ENCODE measurements around the gene DTYMK. TPM values are rescaled to one million over a fixed set of nuclear protein-coding genes. Genes with fewer than 3 reads are reported as not detected.
"Not testable (repeated sequence)": the region's sequence is repeated elsewhere in the genome, so short reads cannot be mapped to it uniquely, and the experiment has no call there.

DTYMK gene
- polyA plus RNA-seq, 1 donor, result 24.8 TPM

GRCh38 chr2:241672243-241673188 lies 14.1 kb downstream of the DTYMK start:
- DNase-seq (ENCODE audit: low read depth), result no peak

DNA sequence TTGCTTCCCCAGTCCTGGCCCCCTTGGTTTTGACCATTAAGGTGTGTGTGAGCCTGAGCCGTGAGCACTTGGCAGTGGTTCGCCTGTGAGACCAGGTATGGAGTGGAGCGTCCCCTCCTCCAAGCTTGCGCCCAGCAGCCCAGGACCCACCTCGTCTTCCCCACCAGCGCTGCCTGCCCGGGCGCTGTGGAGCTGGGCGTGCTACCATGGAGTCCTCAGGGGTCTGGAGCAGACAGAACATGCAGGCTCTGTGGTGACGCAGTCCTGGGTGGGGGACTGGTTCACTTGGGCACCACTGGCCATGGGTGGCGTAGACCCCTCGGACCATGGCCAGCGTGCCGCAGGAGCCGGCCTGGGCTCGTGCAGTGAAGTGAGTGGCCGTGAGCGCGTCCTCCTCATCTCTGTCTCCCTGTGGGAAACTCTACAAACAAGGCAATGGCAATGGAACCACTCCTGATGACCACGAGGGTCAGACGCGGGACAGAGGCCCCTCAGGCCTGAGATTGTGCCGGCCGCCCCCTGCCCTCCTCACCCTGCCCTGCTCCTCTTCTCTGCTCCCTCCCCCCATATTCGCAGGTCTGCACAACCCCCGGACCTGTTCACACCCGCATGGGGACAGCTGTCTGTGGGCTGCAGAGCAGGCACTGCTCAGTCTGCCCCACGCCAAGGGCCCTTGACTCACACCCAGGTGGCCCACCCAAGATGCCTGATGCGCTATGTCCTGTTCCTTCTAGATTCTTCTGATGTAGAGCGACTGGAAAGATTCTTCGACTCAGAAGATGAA lies 15.0 kb downstream of the DTYMK start:
- DNase-seq (ENCODE audit: low read depth), result no peak

- no peak for DNase-seq (ENCODE audit: low read depth)
Observed at GRCh38 chr2:241670333-241671110, 16.1 kb downstream of the DTYMK start.

DNA sequence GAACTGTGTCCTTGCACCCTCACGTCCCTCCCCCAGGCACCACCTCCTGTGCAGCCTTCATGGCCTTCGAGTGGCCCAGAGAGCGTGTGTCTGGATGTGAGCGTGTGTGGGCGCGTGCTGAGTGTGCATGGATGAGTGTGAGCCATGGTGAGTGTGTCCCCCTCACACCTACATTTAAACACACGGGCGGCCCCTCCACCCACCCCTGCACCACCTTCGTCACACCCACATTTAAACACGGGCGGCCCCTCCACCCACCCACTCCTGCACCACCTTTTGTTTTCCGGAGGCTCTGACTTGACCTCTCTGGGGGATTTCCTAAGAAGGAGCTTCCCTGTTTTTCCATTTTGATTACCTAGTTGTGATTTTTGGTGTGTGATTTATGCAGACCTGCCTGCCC lies 17.8 kb downstream of the DTYMK start:
- no peak for DNase-seq (ENCODE audit: low read depth)

DNA sequence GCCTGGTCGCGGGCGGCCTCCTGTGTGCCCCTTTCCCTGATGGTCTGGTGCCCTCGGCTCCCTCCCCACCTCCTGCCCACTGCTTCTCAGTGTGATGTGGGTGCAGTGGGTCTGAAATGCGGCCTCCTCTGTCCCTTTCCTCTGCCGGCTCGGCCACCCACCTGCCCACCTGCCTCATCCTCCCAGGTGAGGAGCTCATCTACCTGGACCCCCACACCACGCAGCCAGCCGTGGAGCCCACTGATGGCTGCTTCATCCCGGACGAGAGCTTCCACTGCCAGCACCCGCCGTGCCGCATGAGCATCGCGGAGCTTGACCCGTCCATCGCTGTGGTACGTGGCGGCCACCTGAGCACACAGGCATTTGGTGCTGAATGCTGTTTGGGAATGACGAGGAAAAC lies 18.3 kb downstream of the DTYMK start:
- no peak for DNase-seq (ENCODE audit: low read depth)

DNA sequence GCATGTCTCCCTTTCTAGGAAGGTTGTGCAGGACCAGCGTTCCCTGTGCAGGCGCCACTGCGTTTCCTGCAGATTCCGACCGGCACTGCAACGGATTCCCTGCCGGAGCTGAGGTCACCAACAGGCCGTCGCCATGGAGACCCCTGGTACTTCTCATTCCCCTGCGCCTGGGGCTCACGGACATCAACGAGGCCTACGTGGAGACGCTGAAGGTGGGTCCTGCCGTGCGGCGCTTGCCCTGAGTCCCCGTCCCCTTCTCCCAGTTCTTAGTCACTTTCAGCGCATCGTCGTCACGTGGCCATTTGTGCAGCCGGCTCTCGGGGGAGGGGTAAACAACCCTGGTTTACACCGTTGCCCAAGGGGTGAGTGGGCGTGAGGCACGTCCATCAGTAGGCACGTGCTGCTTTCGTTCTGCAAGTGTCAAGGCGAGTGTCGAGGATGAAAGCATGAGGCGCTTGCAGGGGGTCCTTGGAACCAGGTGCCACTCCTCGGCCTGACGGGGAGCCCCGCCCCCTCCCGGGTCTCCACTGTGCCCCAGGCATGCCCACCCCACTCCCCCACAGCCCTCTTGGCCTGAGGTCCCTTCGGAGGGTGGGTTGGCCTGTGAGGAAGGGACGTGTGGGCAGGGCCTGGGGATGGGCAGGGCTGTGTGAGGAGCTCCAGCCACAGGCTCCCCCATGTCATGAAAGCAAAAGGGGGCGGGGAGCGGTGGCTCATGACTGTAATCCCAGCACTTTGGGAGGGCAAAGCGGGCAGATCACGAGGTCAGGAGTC lies 19.8 kb downstream of the DTYMK start:
- no peak for DNase-seq (ENCODE audit: low read depth)

DNA sequence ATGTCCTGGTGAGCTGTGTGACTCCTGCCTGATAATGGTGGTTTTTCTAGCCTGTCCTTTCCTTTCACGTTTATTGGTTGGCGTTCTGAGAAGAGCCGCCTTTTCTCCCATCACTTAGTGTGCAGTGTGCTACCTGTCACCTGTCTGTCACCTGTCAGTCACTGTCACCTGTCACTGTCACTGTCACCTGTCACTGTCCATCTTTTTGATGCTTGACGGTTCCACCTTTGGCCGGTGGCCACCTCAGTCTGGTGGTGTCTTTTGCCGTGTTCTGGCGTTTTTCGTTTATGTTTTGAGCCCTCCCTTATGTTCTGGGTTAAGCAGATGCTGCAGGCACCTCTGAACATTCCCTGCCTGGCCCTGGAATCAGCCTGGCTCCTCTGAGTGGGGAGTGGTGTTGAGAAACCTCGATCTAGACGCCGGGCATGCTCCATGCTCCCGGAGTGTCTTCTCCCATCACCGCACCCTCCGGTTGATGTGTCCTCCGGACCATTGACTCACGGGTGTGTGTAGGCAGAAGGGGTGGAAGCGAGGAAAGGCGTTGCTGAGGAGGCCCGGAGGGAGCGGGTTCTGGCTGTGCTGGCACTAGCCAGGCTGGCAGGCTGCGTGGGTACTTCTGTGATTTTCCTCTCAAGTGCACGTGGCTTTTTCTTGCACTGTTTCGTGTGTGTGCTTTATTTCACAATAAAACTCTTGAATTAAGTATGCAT lies 20.7 kb downstream of the DTYMK start:
- DNase-seq (ENCODE audit: low read depth), result no peak

GRCh38 chr2:241662731-241663130 lies 23.9 kb downstream of the DTYMK start:
- DNase-seq (ENCODE audit: low read depth), result not testable (repeated sequence)

- no peak for DNase-seq (ENCODE audit: low read depth)
Observed at GRCh38 chr2:241660593-241661213, 25.9 kb downstream of the DTYMK start.

DNA sequence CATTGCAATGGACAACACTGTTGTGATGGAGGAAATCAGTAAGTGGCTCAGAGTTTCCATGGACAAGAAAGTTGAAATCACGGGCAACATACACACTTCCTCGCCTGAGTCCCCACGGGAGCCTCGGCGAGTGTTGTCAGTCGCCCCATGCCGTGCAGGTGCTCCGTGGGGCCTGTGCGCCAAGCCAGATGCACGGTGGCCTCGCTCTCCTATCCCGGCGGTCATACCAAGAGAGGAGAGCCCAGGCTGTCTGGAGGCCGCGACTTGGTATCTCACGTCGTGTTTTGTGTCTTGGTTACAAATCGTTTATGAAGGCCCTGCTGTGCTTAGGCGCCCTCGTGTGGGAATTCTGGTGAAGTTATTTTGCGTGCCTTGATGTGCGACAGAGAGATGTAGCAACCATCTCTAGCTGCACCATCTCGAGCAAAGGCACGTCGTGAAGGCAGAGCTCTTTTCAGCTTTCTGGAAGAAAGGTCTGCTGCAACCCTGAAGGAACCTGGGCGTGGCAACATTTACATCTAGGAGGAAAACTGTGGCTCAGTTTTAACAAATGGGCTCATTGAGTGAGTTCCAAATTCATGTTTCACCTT lies 27.4 kb downstream of the DTYMK start:
- peak; percentile 49 for DNase-seq (ENCODE audit: low read depth)

GRCh38 chr2:241658296-241658695 lies 28.3 kb downstream of the DTYMK start:
- DNase-seq (ENCODE audit: low read depth), result no peak

GRCh38 chr2:241657786-241658254 lies 28.8 kb downstream of the DTYMK start:
- no peak for DNase-seq (ENCODE audit: low read depth)

- no peak for DNase-seq (ENCODE audit: low read depth)
Observed at GRCh38 chr2:241656190-241656741, 30.3 kb downstream of the DTYMK start.

DNA sequence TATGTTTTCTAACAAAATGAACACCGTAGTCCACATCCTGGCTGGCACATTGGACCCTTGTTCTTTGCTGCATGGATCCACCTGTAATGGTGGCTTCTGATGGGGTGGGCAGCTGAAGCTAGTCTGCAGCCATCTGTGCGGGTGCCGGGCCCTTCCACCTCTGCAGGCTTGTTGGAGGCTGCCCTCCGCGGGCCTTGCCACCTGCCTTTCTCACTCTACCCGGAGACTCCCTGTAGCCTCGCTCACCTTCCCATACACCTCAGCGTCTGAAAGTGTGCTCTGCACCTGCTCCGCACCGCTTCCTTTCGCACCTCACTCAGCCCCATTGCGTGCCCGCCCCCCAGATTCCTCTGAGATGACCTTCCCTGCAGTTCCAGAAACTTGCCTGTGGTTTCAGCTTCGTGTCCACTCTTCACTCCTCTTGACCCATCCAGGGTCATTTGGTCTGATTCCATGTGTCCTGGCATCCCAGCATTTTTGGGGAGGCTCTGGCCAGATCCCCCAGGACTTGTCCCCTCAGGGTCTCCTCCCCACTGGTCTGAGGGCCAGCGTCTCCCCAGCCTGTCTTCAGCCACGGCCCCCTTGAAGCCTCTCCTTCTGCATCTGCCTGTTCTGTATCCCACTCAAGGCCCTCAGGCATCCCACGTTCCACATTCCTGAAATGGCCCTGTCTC lies 31.0 kb downstream of the DTYMK start:
- DNase-seq (ENCODE audit: low read depth), result no peak

DNA sequence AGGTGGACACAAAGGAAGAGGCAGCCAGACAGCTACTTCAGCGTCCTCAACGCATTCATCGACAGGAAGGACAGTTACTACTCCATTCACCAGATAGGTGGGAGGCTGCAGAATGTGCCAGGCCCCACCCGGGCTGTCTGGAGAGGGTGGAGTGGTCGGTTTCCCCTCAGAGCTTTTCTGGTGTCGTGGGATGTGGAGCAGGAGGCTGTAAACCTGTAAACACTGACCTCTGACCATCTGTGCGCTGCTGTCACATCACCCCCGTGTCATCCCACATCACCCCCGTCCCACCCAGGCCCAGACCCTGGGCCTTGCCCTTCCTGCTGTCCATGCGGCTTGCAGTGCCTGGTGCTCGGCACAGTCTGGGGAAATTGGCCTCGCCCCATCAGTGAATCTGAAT lies 32.1 kb downstream of the DTYMK start:
- DNase-seq (ENCODE audit: low read depth), result no peak

- no peak for DNase-seq (ENCODE audit: low read depth)
Observed at GRCh38 chr2:241653210-241653750, 33.3 kb downstream of the DTYMK start.

DNA sequence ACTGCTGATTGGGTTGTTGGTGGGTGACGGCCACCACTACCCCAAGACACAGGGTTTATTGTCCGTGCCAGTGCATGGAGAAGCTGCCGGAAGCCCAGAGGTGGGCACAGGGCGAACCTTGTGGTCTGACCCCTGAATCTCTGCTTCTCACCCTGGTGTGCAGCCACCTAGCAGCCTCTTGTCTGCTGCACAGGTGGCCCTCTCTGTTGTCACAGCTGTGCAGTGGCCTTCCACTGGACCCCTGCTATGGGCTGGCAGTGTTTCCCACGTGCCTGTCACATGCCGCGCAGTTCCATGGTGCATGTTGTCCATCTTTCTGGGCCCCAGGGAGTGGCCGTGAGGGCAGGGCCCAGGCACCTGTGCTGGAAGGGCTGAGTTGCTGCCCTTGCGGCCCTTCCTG lies 33.9 kb downstream of the DTYMK start:
- DNase-seq (ENCODE audit: low read depth), result no peak

DNA sequence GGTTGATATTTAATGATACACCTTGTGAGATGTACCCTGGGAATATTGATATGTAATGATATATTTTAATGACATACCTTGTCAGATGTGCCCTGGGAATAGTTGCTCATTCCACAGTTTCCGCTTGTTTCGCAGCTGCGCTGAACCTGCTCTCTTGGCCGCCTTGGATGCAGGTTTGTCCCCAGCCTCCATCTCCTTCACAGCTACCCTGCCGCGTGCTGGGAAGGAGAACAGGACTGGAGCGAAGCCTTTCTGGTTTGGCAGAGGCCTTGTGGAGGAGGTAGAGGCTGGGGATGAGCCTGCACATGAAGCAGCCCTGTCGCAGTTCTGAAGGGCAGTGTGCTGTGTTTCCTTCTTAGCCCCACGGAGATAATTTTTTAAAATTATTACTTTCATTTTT lies 34.5 kb downstream of the DTYMK start:
- no peak for DNase-seq (ENCODE audit: low read depth)
